Measurements from ENCODE around the gene FNDC3B. TPM values are rescaled to one million over a fixed set of nuclear protein-coding genes. Genes with fewer than 3 reads are reported as not detected.

FNDC3B gene
- total and polyA plus RNA-seq, 2 donors (not counting 1 experiment from before 2014, with no cell fraction given) = 1.2 to 9.2 TPM

GRCh38 chr3:172040981-172041963, 1.9 kb downstream of the FNDC3B start:
- ChIA-PET POLR2A (no interaction called here), CTCF (interaction anchor here (0.9 to 2.1 kb wide), 4 partner anchors 15 to 292 kb away, joined by 3 to 5 read pairs (median 3); no protein-coding TSS in a partner anchor)
- Mint-ChIP-seq H3K27ac (no peak overlapping the region), H3K27me3 (peaks cover 14% of the 10 kb centered on the region), H3K4me3 (peak overlapping the region; percentile 82), H3K9me3 (ENCODE audit: insufficient read depth) (no peaks in the 10 kb centered on the region), H3K4me1 (peaks cover 9% of the 10 kb centered on the region)
- Histone ChIP-seq H3K4me1 (ENCODE audit: control insufficient read depth in 2 of 2, insufficient read depth in 2 of 2, low read length in 2 of 2) (peaks cover 11% of the 10 kb centered on the region in 2 donors), H3K4me3 (ENCODE audit: control extremely low read depth in 1 of 5, extremely low read depth in 1 of 5, insufficient read depth in 1 of 5, low read depth in 2 of 5, low read length in 4 of 5) (peak overlapping the region; percentile 22 to 91 (median 85)), H3K36me3 (replicated peaks in 1 of 2; ENCODE audit: control extremely low read depth in 1 of 2, control insufficient read depth in 1 of 2, extremely low read depth in 1 of 2, insufficient read depth in 2 of 2, low read length in 1 of 2) (no peaks in the 10 kb centered on the region), H3K27ac (ENCODE audit: low read length in 2 of 2) (no peak overlapping the region), H4K20me1 (ENCODE audit: control insufficient read depth, insufficient read depth, low read length, poor library complexity, severe bottlenecking) (no peaks in the 10 kb centered on the region), H2AFZ (ENCODE audit: insufficient read depth, low read depth, low read length, poor library complexity, severe bottlenecking) (peak overlapping the region; percentile 86), H3K9ac (ENCODE audit: low read length) (peak overlapping the region; percentile 93), H3K9me3 (ENCODE audit: control extremely low read depth in 1 of 3, control insufficient read depth in 2 of 3, insufficient read depth in 1 of 3, low read length in 2 of 3) (no peaks in the 10 kb centered on the region), H3K27me3 (replicated peaks in 1 of 4; ENCODE audit: control extremely low read depth in 1 of 4, control insufficient read depth in 3 of 4, insufficient read depth in 4 of 4, low read length in 3 of 4) (peaks cover 0 to 13% (median 6%) of the 10 kb centered on the region in 4 experiments), H3K79me2 (ENCODE audit: control insufficient read depth, insufficient read depth, low read length) (no peaks in the 10 kb centered on the region), H3K4me2 (replicated peaks; ENCODE audit: low read depth, low read length, poor library complexity, severe bottlenecking) (peak overlapping the region; percentile 99)
- intact Hi-C loops (cut with micrococcal nuclease) = no loop called here
- TF ChIP-seq CTCF (IDR thresholded peaks at IDR 0.05) (no peak), EZH2 (IDR thresholded peaks at IDR 0.05; ENCODE audit: borderline replicate concordance, insufficient read depth, low read depth, low read length, poor library complexity, severe bottlenecking) (no peak)
- DNase-seq (no peak), ATAC-seq (ENCODE audit: low read depth) (no peak)
- WGBS (ENCODE audit: insufficient coverage) = 89% methylated on average over 9 of the region's 15 CpGs

Data from B cell (primary cell).